DMS153 treated with DMSO at 0.1 percent for 48 hours (cell line): ENCODE data around the gene GDF15.

Source experiments
- DNase-seq: peaks from one replicate; lab custom pipeline; 2025; ENCODE audit not compliant: unreplicated experiment; lab: John Stamatoyannopoulos, UW

GDF15 gene

GRCh38 chr19:18417250-18418028 lies 31.5 kb downstream of the GDF15 start:
- peak; percentile 34 for DNase-seq

GRCh38 chr19:18418029-18418482 lies 32.1 kb downstream of the GDF15 start:
- no peak for DNase-seq

- no peak for DNase-seq
Measured at GRCh38 chr19:18418483-18419194, 32.7 kb downstream of the GDF15 start.

GRCh38 chr19:18419195-18419698 lies 33.3 kb downstream of the GDF15 start, which contains the start of gene SSBP4:
Gene SSBP4 (plus strand): TSS chr19:18419398. CDS start chr19:18419649, 251 bp downstream.
- DNase-seq = no peak

GRCh38 chr19:18419699-18420460 lies 33.9 kb downstream of the GDF15 start:
- no peak for DNase-seq

- no peak for DNase-seq
Measured at GRCh38 chr19:18420930-18421329, 35.0 kb downstream of the GDF15 start.

GRCh38 chr19:18421371-18421959 lies 35.5 kb downstream of the GDF15 start:
- no peak for DNase-seq

- no peak for DNase-seq
Measured at GRCh38 chr19:18422530-18423191, 36.7 kb downstream of the GDF15 start.

GRCh38 chr19:18423258-18424020 lies 37.5 kb downstream of the GDF15 start:
- no peak for DNase-seq

- DNase-seq = no peak
Measured at GRCh38 chr19:18424122-18424889, 38.3 kb downstream of the GDF15 start.

GRCh38 chr19:18424890-18425514 lies 39.0 kb downstream of the GDF15 start:
- no peak for DNase-seq

GRCh38 chr19:18425515-18426415 lies 39.8 kb downstream of the GDF15 start:
- DNase-seq = no peak

GRCh38 chr19:18426416-18426767 lies 40.4 kb downstream of the GDF15 start:
- DNase-seq = no peak

- DNase-seq = no peak
Measured at GRCh38 chr19:18427080-18427742, 41.3 kb downstream of the GDF15 start.

- no peak for DNase-seq
Measured at GRCh38 chr19:18427743-18428113, 41.8 kb downstream of the GDF15 start.

- no peak for DNase-seq
Measured at GRCh38 chr19:18428173-18428786, 42.3 kb downstream of the GDF15 start.
